Measurements from ENCODE around the gene TM4SF20. TPM values are rescaled to one million over a fixed set of nuclear protein-coding genes. Genes with fewer than 3 reads are reported as not detected.

TM4SF20 gene
- total RNA-seq, 1 donor from 2014 or later: not detected

- H3K27ac ChIP-seq: no peak overlapping the region
- H3K9me3 ChIP-seq: no peaks in the 10 kb centered on the region
- DNase-seq (ENCODE audit: extremely low spot score in 2 of 2): no peak
- intact Hi-C loops (cut with DNase I): no loop called here
- H3K4me3 ChIP-seq: no peak overlapping the region
- TF ChIP-seq POLR2AphosphoS5 (IDR thresholded peaks at IDR 0.05; ENCODE audit: insufficient read depth in 1 of 2, low read depth in 1 of 2) (no peak), POLR2A (IDR thresholded peaks at IDR 0.05) (no peak)
- TF ChIP-seq, protein P1, sequence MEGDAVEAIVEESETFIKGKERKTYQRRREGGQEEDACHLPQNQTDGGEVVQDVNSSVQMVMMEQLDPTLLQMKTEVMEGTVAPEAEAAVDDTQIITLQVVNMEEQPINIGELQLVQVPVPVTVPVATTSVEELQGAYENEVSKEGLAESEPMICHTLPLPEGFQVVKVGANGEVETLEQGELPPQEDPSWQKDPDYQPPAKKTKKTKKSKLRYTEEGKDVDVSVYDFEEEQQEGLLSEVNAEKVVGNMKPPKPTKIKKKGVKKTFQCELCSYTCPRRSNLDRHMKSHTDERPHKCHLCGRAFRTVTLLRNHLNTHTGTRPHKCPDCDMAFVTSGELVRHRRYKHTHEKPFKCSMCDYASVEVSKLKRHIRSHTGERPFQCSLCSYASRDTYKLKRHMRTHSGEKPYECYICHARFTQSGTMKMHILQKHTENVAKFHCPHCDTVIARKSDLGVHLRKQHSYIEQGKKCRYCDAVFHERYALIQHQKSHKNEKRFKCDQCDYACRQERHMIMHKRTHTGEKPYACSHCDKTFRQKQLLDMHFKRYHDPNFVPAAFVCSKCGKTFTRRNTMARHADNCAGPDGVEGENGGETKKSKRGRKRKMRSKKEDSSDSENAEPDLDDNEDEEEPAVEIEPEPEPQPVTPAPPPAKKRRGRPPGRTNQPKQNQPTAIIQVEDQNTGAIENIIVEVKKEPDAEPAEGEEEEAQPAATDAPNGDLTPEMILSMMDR (IDR thresholded peaks at IDR 0.05): no peak
- H3K4me1 ChIP-seq: peaks cover 18% of the 10 kb centered on the region
- H3K27me3 ChIP-seq: no peaks in the 10 kb centered on the region
- no peaks in the 10 kb centered on the region for H3K36me3 ChIP-seq
These were observed 25.6 kb upstream of the TM4SF20 start for GRCh38 chr2:227404585-227405271.

- no peaks in the 10 kb centered on the region for H3K36me3 ChIP-seq
- TF ChIP-seq, protein P1 (IDR thresholded peaks at IDR 0.05): no peak
- TF ChIP-seq POLR2AphosphoS5 (IDR thresholded peaks at IDR 0.05; ENCODE audit: insufficient read depth in 1 of 2, low read depth in 1 of 2) (no peak), POLR2A (IDR thresholded peaks at IDR 0.05) (no peak)
- no peak overlapping the region for H3K27ac ChIP-seq
- H3K9me3 ChIP-seq: no peaks in the 10 kb centered on the region
- peaks cover 18% of the 10 kb centered on the region for H3K4me1 ChIP-seq
- intact Hi-C loops (cut with DNase I): no loop called here
- no peak for DNase-seq (ENCODE audit: extremely low spot score in 2 of 2)
- no peak overlapping the region for H3K4me3 ChIP-seq
- no peaks in the 10 kb centered on the region for H3K27me3 ChIP-seq
These were observed 23.9 kb upstream of the TM4SF20 start for GRCh38 chr2:227402959-227403358.

GRCh38 chr2:227402321-227402720, 23.2 kb upstream of the TM4SF20 start:
- Histone ChIP-seq H3K36me3 (no peaks in the 10 kb centered on the region), H3K9me3 (no peaks in the 10 kb centered on the region), H3K4me1 (peaks cover 15% of the 10 kb centered on the region), H3K4me3 (no peak overlapping the region), H3K27ac (no peak overlapping the region), H3K27me3 (no peaks in the 10 kb centered on the region)
- no peak for TF ChIP-seq POLR2A (IDR thresholded peaks at IDR 0.05)
- TF ChIP-seq POLR2AphosphoS5 (IDR thresholded peaks at IDR 0.05; ENCODE audit: insufficient read depth in 1 of 2, low read depth in 1 of 2): no peak
- TF ChIP-seq, protein P1 (IDR thresholded peaks at IDR 0.05): no peak
- DNase-seq (ENCODE audit: extremely low spot score in 2 of 2): no peak
- intact Hi-C loops (cut with DNase I): no loop called here

GRCh38 chr2:227401550-227401949, 22.4 kb upstream of the TM4SF20 start:
- Histone ChIP-seq H3K4me3 (no peak overlapping the region), H3K4me1 (peaks cover 8% of the 10 kb centered on the region), H3K27ac (no peak overlapping the region), H3K27me3 (no peaks in the 10 kb centered on the region), H3K36me3 (no peaks in the 10 kb centered on the region), H3K9me3 (no peaks in the 10 kb centered on the region)
- TF ChIP-seq, protein P1 (IDR thresholded peaks at IDR 0.05): no peak
- TF ChIP-seq POLR2AphosphoS5 (IDR thresholded peaks at IDR 0.05; ENCODE audit: insufficient read depth in 1 of 2, low read depth in 1 of 2): no peak
- no peak for TF ChIP-seq POLR2A (IDR thresholded peaks at IDR 0.05)
- DNase-seq (ENCODE audit: extremely low spot score in 2 of 2): no peak
- intact Hi-C loops (cut with DNase I): no loop called here

All from vagina (tissue), 2 donors.